Stimulated activated CD4-positive, alpha-beta T cell treated with anti-CD3 and anti-CD28 coated beads, TNF-alpha, amount 100 ng/mL, for 1 hour (primary cell): ENCODE data around the gene KCP.

ENCODE experiments used
- DNase-seq, 3 donors: peaks; one replicate each; pipeline ENCODE4 v3.0.0-alpha.2; 2020; ENCODE audit warnings: low read depth in 3 of 3, low spot score in 1 of 3

The KCP gene

DNA sequence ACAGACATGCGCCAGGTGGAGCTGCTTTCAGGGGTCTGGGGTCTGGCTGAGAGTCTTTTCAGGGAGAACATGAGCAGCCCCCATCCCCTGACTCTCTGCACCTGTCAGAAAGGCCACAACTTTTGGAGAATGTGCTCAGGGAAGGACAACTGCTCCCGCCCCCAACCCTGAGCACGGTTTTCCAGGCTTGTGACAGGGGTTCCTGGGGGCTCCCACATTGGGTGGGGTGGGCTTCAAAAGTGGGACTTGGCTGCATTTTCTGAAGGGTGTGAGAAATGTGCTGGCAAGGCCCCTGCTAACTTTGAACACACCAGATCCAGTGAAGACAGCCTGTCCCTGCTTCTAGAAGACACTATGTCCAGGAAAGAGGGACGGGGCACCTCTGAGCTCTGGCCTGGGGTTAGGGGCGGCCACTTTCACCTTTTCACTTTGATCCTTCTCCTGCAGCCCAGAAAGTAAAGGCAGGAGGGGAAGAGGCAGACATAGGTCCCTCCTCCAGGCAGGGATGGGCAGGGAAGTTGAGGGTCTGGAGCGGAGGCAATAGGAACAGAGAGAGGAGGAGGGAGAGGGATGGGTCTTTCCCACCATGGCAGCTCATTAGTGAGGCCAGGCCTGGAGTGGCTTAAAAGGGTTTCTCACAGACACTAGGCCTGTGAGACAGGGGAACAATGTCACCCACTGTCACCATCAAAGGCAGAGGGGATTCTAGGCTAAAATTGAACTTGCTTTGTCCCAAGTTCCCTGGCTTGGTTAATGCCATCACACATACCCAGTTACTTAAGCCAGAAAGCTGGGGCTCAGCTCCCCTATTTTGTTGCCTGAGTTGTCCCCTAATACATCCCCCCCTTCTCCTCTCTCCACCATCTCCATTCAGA lies 1.5 kb downstream of the KCP start:
- DNase-seq, result no peak

DNA sequence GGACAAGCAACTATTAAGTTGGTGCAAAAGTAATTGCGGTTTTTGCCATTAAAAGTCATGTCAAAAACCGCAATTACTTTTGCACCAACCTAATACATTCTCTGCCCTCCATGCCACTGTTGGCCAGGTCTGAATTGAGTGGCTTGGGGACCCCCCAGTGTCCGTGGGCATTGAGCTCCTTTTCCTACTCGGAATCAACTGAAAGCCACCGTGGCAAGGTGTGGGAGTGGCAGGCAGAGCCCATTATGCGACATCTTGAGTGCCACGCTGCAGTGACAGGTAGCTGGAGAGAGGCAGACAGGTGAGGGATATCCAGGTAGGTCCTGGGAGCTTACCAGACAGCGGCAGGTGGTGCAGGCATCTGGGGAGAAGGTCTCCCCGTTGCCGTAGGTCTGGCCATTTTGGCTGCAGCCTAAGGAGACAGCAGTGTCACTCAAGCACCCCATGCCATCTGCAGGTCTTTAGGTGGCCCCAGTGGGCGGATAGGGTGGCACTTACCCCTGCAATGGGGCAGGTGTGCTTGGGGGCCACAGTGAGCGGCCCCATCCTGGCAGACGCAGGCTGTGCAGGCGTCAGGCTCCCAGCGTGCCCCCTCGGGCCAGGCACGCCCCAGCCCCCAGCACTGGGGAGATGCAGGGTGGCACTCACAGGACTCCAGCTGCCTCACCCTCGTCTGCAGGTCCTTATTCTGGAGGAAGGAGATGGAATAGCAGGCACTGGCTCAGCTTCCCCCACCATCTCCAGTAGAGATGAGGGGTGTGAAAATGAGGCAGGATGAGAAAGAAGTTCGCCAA lies 3.5 kb downstream of the KCP start:
- no peak for DNase-seq

DNA sequence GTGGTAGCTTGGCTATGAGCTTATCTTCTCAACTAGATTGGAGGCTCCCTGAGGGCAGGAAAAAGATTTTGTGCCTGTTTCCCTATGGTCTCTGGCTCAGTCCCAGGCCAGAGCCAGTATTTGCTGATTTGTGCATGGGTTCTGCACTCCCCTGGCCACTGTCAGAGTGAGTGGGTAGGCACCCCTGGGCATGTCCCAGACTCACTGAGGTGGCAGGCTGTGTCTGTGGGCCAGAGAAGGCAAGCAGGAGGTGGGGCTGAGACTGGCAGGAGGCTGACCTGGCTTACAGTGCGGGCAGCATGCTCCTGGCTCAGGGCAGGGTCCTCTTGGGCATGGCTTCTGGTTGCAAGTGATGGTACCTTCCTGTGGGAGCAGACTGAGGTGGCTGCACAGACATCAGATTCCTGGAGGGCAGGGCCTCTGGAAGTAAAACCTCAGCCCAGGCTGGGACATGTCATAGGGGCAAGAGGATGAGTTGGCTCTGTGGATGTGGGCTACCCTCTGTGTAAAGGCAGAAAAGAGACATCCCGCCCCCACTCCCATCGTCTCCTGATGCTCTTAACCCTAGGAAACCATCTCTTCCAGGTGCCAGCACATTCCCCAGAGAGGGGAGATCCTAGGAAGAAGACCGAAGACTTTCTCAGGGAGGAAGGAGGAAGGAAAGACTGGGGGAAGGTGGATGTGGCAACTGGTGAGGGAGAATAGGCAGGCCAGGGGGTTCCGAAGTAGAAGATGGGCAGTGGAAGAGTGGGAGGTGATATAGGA lies 4.3 kb downstream of the KCP start:
- DNase-seq, result no peak

DNA sequence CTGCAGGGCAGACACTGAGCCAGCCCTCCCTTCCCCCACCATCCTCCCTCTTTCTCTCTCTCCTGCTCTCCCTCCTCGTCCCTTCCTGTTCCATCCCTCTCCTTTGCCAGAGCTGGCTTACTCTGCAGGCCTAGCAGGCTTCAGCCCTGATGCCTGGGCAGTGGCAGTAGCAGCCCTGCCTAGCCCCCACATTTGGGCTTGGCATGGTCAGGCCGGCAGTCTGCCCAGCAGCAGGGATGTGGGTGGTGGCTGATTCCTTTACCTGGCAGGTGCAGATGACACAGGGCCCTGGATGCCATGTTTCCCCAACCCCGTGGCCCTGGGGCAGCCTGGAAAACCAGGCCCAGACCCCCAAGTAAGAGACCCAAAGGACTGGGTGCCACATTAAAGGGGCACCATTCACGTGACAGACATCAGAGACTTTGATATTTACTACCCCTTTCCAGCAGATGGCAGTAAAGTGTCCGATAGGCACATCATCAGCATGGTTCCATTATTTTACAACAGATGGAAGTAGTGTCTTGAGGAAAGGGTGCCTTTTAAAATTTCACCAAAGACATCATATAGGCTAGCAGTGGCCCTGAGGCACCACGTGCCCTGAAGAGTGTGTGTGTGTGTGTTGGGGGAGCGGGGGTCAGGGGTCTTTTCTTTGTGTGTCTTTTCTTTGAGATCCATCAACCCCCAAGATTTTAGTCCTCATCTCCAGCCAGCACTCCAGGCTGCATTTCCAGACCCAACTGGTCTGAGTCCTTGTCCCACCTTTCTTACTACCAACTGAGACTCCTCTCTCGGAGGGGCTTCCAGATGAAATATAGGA lies 5.9 kb downstream of the KCP start:
- no peak for DNase-seq

DNA sequence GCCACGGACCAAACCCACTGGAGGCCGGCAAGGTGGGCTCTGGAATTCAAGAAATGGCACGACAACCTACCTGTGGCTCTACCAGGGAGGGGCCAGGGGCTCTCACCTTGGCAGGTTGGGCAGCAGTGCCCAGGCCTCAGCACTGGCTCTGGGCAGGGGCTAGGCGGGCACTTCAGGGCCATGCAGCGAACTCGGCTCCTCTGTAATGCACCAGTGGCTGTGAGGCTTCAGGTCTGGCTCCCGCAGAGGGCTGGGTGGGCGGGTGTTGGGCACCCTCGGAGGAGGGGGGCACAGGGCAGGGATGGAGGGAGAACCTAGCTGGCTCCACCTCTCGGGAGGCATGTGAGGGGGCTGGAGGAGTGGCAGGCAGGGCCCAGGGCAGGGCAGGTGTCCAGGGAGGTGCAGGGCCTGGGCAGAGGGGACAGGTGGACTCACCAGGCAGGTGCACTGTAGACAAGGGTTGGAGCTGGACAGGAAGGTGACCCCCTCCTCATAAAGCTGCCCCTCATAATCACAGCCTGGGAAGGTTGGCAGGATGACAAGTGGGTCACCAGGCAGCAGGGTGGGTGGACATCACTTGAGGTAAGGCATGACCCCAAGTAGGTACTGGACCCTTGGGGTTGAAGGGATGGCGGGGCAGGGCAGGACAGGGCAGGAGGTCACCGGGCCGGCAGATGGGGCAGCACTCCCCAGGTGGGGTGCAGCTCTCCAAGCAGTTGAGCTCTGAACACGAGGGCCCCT lies 6.7 kb downstream of the KCP start:
- no peak for DNase-seq

DNA sequence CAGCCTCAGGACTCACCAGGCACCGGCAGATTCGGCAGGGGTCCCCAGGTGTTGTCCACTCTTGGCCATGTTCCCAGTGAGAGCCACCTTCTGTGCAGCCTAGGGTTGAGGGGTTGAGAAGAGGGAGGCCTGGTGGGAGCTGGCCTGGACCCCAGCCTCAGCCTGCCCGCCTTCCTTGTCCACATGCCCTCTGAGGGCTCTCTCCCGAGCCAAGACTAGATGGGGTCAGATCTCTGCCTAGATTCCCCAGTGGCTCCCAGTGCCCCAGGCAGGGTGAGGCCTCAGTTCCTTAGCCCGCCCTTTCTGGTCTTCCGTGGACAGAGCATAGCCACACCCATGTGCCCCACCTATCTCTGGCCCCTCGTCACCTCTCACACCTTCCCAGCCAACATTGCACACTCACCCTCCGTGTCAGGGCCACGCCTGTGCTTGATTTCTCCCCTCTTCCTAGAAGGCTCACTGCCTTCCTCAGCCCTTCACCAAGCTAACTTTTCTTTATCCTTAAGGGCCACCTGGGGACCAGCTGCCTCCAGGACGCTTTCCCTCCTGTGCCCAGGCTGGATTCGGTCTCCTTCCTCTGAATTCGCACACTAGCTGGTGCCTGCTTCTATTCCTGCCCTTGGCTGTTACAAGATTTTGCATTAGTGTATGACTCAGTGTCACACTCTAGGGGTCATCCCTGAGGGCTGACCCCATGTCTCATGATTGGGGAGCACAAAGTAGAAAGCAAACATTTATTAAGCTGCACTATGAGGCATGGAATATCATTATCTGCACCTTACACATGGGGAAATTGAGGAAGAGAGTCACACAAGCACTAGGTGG lies 7.5 kb downstream of the KCP start:
- DNase-seq, result no peak

DNA sequence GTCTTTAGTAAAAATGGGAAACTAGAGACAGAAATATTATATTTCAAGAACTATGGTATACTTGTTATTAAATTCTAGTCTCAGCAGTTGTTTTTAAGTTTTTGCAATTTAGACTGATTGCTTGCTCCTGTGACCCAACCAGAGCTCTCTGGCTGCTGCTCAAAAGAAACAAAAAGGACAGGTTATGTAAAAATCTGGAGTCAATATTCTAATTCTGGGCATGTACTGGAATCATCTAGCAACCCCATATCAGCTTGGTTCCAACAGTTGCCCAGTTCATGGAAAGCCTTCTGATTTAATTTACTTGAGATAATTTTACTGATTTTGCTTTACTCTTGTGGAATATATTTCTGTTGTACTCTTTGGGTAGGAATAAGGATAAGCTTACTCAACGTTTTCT lies 10.3 kb downstream of the KCP start:
- no peak for DNase-seq

DNA sequence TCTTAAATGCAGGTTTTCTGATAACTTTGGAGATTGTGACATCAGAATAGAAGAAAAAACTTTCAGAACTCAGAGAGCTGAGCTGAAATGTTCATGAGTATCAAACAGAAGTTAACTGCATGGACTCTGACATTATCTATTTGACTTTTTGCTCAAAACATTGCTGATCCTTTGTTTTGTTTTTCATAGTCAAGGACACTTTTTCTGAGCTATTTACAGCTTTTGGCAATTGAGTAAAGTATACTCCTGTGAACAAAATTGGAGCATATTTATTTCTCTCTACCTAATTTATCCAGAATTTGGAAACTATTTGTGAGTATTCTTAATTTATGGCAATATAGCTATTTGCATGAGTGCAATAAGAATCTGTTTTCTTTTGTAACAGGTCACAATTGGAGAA lies 11.1 kb downstream of the KCP start:
- no peak for DNase-seq

DNA sequence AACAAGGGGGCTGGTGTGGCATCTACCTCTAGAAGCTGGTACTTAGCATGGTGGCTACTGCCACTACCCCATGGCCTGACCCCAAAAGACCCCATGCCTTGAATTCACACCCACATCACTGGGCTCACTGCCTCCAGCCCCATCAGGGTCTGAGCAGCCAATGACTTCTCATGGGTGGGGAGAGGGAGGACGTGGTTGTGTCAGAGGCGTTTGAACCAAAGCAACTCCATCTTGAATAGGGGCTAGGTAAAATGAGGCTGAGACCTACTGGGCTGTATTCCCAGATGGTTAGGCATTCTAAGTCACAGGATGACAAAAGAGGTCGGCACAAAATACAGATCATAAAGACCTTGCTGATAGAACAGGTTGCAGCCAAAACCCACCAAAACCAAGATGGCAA lies 15.2 kb downstream of the KCP start:
- no peak for DNase-seq

DNA sequence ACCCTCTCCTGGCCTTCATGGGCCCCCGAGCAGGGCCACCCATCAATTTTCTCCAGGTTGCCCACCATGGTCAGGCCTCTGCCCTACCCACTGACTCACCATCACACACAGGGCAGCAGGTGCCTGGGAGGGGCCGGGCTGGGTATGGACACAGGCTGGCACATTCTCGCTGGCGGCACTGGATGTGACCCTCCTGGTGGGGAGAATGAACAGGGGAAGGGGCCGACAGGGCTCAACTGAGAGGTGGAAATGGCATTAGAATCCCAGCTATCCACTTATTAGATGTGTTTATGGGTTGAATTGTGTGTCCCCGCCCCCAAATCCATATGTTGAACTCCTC lies 16.4 kb downstream of the KCP start:
- no peak for DNase-seq

DNA sequence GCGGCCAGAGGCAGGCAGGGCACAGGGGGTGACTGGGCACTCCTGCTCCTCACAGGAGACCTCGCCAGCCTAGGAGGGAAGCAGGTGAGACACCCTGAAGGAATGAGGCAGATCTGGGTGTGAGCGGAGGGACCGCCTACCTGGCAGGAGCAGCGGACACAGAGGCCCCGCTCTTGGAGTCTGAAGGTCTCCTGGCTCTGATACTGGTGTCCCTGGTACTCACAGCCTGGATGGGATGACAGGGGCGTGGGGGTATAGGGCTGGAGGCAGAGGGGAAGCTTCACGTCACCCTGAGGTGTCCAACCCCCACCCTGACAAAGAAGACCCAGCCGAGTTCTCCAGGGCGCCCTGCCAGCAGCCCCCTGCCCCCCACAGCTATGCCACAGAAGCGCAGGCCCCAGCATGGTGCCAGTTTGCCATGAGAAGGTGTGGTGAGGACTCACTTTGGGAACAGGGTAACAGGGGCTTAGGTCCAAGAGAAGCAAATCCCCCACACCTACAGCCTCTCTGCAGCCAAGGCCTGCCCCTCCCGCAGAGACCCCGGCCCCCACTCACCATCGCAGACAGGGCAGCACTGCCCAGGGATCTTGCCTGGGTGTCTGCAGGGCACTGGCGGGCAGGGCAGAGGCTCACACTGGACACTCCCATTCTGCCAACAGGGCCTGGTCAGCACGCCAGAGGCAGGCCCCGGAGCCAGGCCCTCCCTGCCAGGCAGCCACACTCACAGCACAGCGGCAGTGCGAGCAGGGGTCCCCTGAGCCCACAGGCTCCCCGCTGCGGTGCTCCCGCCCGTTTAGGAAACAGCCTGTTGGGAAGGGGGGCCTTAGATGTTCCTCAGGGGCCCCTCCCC lies 17.0 kb downstream of the KCP start:
- DNase-seq, result no peak

DNA sequence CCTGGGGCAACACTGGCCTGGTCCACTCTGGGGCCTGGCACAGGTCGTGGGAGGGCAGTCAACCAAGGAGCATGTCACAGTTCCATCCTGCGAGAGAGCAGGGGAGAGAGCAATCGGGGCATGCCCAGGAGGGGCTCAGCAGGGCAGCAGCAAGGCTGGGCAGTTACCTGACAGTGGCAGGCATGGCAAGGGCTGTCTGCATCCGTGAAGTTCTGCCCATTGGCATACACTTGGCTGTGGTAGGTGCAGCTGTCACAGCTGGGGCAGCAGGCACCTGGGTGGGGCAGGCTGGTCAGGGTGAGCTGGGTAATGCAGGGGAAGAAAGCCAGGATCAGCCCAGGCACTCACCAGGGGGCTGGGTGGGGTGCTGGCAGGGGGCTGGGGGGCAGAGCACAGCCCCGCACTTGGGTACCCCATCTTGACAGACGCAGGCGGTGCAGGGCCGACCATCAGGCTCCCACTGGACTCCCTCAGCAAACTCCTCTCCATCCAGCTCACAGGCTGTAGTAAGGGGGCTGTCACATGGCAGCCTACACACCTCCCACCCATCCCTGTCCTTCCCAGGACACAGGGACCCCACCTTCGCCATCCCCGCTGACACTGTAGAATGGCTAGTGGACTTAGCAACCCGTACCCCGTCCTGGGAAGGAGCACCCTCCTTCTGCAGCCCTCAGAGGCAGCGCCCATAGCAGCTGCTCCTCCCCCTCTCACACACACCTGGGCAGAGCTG lies 17.8 kb downstream of the KCP start:
- DNase-seq, result no peak

DNA sequence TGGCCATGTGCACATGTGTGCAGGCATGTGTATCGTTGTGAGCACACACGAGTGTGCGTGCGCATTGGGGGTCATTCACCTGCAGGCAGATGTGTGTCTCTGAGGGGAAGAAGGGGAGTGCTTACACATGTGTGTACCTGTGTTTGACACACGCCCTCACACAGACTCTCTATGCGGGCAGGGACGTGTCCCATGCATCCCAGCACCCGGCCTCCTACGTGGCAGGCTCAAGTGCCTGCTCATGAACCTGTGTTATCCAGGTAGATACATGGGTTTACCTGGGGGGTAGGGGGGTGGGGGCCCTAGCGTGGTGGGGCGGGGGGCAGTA lies 18.6 kb downstream of the KCP start:
- DNase-seq, result no peak

DNA sequence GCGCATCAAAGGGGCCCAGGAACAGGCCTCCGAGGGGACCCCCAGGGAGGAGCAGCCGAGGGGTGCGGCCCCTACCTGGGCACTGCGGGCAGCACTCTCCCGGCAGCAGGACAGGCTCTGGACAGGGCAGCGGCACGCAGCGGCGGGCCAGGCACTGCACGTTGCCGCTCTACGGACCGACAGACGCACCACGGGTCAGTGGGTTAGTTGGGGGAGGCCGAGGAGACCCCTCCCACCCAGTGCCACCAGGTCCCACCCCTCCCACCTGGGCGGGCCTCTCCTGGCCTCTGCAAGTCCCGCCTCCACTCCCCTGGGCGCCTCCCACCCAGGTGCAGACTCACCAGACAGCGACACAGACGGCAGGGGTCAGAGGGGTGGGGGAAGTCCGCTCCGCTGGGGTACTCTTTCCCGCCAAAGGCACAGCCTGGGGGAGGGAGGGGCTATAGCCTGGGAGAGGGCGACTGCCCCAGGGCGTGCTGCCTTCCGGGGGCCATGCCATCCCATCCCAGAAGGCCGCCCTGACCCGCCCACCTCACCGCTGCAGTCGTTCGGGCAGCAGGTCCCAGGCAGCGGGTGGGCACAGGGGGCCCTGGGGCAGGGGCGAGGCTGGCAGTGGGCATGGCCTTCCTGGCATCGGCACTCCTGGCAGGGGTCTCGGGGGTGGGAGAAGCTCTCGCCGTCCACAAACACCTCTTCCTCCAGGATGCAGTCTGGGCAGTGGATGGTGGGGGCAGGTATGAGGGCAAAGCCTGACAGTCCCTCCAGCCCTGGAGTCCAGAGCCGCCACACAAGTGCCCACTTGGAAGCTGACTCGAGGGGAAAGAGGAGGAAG lies 19.2 kb downstream of the KCP start:
- DNase-seq, result no peak

DNA sequence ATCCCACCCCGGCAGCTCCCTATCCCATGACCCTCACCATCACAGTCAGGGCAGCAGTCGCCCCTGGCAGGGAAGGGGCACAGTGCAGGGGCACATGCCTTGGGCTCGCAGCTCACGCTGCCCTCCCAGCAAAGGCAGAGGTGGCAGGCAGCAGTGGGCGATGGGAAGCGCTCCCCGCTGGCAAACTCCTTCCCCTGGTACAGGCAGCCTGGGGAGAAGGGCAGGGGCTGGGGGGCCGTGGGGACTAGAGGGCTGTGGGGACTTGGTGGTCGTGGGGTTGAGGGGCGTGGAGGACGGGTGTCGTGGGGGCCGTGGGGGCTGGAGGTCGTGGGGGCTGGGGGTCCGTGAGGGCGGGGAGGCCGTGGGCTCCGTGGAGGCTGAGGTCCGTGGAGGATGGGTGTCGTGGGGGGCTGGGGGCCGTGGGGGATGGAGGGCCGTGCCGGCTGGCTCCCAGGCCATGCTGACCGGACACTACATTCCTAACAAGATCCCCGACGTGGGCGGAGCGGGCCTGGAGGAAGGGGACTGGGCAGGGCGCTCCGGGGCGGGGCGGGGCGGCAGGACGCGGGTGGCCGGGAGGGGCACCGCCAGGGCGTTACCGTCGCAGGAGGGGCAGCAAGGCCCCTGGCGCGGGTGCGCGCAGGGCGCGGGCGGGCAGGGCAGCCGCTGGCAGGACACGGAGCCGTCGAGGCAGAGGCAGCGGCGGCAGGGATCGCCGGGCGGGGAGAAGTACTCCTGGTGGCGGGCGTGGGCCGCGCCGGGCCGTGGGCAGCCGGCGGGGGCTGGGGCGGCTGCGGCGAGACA lies 20.0 kb downstream of the KCP start:
- no peak for DNase-seq

DNA sequence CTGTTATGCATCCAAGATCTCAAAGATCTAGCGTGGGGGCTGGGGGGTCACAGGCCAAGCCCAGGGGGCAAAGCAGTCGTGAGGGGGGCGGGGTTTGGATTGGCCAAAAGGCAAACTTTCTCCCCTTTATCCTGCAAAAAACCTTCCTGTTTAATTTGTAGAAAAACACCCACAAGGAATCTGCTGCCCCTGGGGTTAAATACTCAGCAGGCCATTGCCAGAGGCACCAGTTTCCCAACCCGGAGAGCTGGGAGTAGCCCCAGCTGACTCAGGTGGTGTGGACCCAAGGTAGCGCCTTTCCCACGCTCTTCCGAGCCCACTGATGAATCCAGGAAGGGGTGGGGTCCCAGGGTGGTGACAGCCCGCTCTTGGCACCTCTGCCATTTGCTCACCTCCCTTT lies 21.4 kb downstream of the KCP start:
- DNase-seq, result no peak
